ENCODE data around the gene DNAJC19.

DNAJC19 gene

DNA sequence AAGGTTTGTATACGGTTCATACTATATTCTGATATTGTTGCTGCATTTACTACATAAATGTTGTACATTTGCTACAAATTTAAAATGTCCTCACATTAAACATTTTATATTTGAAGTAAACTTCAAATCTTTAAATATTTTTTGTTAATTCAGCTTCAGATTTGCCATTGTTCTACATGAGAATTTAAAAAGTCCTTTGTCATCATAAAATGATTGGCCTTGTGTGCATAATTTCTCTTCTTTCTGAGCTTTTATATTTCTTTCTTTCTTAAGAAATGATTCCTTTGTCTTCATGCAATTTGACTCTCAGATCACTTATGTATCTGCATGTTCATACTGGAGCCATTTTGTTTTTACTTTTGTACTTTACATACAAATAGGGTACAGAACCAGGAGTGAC lies 28.0 kb downstream of the DNAJC19 start:
- DNase-seq (ENCODE audit: low read depth in 2 of 2), result no peak

GRCh38 chr3:180961087-180961486 lies 28.4 kb downstream of the DNAJC19 start:
- no peak for DNase-seq (ENCODE audit: low read depth in 2 of 2)

DNA sequence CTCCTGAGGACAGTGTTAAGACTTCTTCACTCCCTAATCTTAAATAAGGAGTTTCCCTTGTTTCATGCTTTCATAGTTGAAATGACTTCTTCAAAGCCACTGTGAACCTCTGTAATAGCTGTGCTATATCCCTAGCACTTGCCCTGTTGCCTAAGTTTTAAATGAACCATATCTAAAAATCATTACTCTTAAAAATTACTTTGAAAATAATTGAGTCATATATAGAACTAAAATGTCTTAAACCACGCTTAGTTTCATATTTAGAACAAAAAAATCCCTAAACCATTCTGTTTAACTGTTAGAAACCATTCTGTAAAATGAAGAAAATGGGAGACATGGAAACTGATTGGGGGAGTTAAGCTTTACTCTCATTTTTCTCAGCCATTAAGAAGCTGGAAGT lies 29.8 kb downstream of the DNAJC19 start:
- no peak for DNase-seq (ENCODE audit: low read depth in 2 of 2)

GRCh38 chr3:180947761-180948390 lies 41.7 kb downstream of the DNAJC19 start:
- DNase-seq (ENCODE audit: low read depth in 2 of 2), result no peak

- no peak for DNase-seq (ENCODE audit: low read depth in 2 of 2)
Measured at GRCh38 chr3:180940826-180941225, 48.7 kb downstream of the DNAJC19 start.

DNA sequence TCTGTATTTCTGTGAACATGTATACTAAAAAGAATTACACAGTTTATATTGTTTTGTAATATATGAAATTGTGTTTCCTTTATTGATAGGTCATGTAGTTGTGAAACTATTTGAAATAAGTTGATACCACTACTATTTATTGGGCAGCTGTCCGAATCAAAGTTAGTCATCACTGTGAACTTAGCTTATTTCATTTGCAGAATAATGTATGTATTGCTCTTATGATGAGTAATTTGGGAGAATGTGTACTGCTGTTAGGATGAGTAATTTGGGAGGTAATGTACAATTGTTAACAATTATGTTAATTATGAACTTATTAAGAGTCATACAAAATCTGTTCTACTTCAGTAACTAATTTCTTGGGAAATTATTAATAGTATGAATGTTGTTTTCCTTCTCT lies 54.9 kb downstream of the DNAJC19 start:
- DNase-seq (ENCODE audit: low read depth in 2 of 2), result no peak
